Muscle of leg (tissue), 11 donors: ENCODE results near the gene COX4I2. TPM values are rescaled to one million over a fixed set of nuclear protein-coding genes. Genes with fewer than 3 reads are reported as not detected.
A peak's percentile ranks its signal among the peaks of the same experiment; 100 is the strongest.

Experiments used
- DNase-seq: peaks from one replicate; pipeline ENCODE4 v3.0.0; 2013
- H3K27ac ChIP-seq: one replicate; pipeline ENCODE4 v1.5.1; 2013; ENCODE audit warnings: mild to moderate bottlenecking, low read length, control low read depth
- H3K27me3 ChIP-seq: one replicate; pipeline ENCODE4 v1.6.1; 2013; ENCODE audit warnings: low read length; ENCODE audit not compliant: control insufficient read depth, insufficient read depth
- H3K36me3 ChIP-seq: one replicate; pipeline ENCODE4 v1.6.1; 2013; ENCODE audit warnings: low read length; ENCODE audit not compliant: control insufficient read depth, insufficient read depth
- H3K4me1 ChIP-seq: one replicate; pipeline ENCODE4 v1.6.1; 2013; ENCODE audit warnings: low read length; ENCODE audit not compliant: control insufficient read depth, insufficient read depth
- H3K4me3 ChIP-seq: one replicate; pipeline ENCODE4 v1.5.1; 2013; ENCODE audit warnings: low read length, control low read depth
- H3K9me3 ChIP-seq: replicated peaks from 2 replicates; pipeline ENCODE4 v1.6.1; 2013; ENCODE audit warnings: low read depth, low read length; ENCODE audit not compliant: control insufficient read depth
- WGBS: methylation state at CpG from one replicate; pipeline ENCODE4 v1.1.5; 2013; ENCODE audit warnings: missing lambda C conversion rate; ENCODE audit not compliant: insufficient coverage; 5-methylcytosine and 5-hydroxymethylcytosine counted together
- polyA plus RNA-seq, 8 donors: library from polyadenylated mRNA; unstranded; fragments of 120-200 nt; gene quantifications; one replicate each; pipeline versions ENCODE4 v1.2.1 to v1.2.3, GENCODE V29; 2013; ENCODE audit warnings: inconsistent platforms in 1 of 8, low replicate concordance in 1 of 8; ENCODE audit not compliant: insufficient read length in 8 of 8, insufficient read depth in 1 of 8
- total RNA-seq: library from RNA; stranded (reverse); fragments of 120-200 nt; gene quantifications from one replicate; pipeline ENCODE4 v1.2.4, GENCODE V29; 2013

COX4I2 gene
- total and polyA plus RNA-seq, 9 donors: 7.0 to 12.5 (median 8.7) TPM

DNA sequence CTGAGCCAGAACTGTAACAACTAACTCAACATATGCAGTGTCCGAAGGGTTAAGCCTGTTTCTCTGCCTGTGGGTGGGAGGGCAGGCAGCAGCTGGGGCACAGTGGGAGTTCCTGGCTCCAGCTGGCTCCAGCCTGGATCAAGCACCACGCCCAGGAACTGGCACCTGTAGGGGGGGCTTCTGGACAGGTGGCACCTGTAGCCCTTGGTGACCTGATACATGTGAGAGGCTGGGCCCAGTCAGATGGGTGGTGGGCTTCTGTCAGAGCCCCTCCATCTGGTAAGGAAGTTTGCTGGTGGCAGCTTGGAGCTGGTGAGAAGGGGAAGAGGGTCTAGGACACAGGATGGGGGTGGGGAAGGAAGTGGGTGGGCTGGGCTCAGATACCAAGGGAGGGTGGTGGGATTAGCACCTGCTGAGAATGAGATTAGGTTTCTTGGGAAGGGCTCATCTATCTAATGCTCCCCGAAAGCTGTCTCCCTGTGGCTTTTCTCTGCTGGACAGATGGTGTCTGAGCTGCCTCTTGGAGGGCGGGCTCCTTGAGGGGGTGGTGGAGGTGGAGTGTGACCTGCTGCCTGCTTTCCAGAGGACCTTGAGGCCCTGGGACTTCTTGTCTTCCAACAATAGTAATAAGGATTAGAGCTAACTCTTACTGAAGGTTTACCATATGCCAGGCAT lies 56.4 kb downstream of the COX4I2 start:
- DNase-seq: peak; percentile 53
- Histone ChIP-seq H3K36me3 (peaks cover 10% of the 10 kb centered on the region), H3K4me1 (peaks cover 40% of the 10 kb centered on the region), H3K27ac (peak overlapping the region; percentile 59), H3K9me3 (no peaks in the 10 kb centered on the region), H3K27me3 (no peaks in the 10 kb centered on the region), H3K4me3 (no peak overlapping the region)
- 34% methylated on average over 2 of the region's 4 CpGs for WGBS

Other genes starting within 250 kb of the COX4I2 start
- gene DEFB119, start 247.3 kb upstream of the COX4I2 start, total RNA-seq: not detected
- gene DEFB119, start 247.3 kb upstream of the COX4I2 start, polyA plus RNA-seq: not detected
- not detected for gene DEFB121, start 231.7 kb upstream of the COX4I2 start, total RNA-seq
- not detected for gene DEFB121, start 231.7 kb upstream of the COX4I2 start, polyA plus RNA-seq
- not detected for gene DEFB123, start 197.3 kb upstream of the COX4I2 start, total RNA-seq
- gene DEFB123, start 197.3 kb upstream of the COX4I2 start, polyA plus RNA-seq: not detected
- 0.62 TPM for gene DEFB124, start 162.8 kb upstream of the COX4I2 start, total RNA-seq
- 1 to 10 TPM in 4 of 8 donors, under 1 TPM in 3, not detected in 1; 0.41 to 1.7 (median 1.4) TPM for gene DEFB124, start 162.8 kb upstream of the COX4I2 start, polyA plus RNA-seq
- 9.6 TPM for gene REM1, start 162.6 kb upstream of the COX4I2 start, total RNA-seq
- 1 to 10 TPM; 3.6 to 8.5 (median 5.6) TPM for gene REM1, start 162.6 kb upstream of the COX4I2 start, polyA plus RNA-seq
- 26.4 TPM for gene HM13, start 123.5 kb upstream of the COX4I2 start, total RNA-seq
- 100 to 1,000 TPM in 2 of 8 donors, 10 to 100 TPM in 6; 74.5 to 105 (median 78.8) TPM for gene HM13, start 123.5 kb upstream of the COX4I2 start, polyA plus RNA-seq
- gene ID1, start 32.6 kb upstream of the COX4I2 start, total RNA-seq: 79.2 TPM
- 10 to 100 TPM; 21.2 to 51.1 (median 36.0) TPM for gene ID1, start 32.6 kb upstream of the COX4I2 start, polyA plus RNA-seq
- 27.5 TPM for gene BCL2L1, start 85.0 kb downstream of the COX4I2 start, total RNA-seq
- gene BCL2L1, start 85.0 kb downstream of the COX4I2 start, polyA plus RNA-seq: 10 to 100 TPM; 34.8 to 48.2 (median 41.3) TPM
- gene TPX2, start 101.4 kb downstream of the COX4I2 start, total RNA-seq: 21.9 TPM
- 10 to 100 TPM; 21.4 to 42.7 (median 31.3) TPM for gene TPX2, start 101.4 kb downstream of the COX4I2 start, polyA plus RNA-seq
- 39.5 TPM for gene MYLK2, start 181.4 kb downstream of the COX4I2 start, total RNA-seq
- gene MYLK2, start 181.4 kb downstream of the COX4I2 start, polyA plus RNA-seq: 10 to 100 TPM; 35.0 to 65.5 (median 43.4) TPM
- gene FOXS1, start 207.7 kb downstream of the COX4I2 start, total RNA-seq: 6.0 TPM
- gene FOXS1, start 207.7 kb downstream of the COX4I2 start, polyA plus RNA-seq: 10 to 100 TPM in 2 of 8 donors, 1 to 10 TPM in 6; 4.5 to 11.7 (median 7.1) TPM
- gene DUSP15, start 232.6 kb downstream of the COX4I2 start, total RNA-seq: 1.6 TPM
- 1 to 10 TPM; 1.9 to 5.1 (median 2.6) TPM for gene DUSP15, start 232.6 kb downstream of the COX4I2 start, polyA plus RNA-seq
- 0.09 TPM for gene TTLL9, start 232.7 kb downstream of the COX4I2 start, total RNA-seq
- under 1 TPM in 7 of 8 donors, not detected in 1; 0.11 to 0.35 (median 0.23) TPM for gene TTLL9, start 232.7 kb downstream of the COX4I2 start, polyA plus RNA-seq